ENCODE results near the gene AGPS.

- TF ChIP-seq CTCF (conservative IDR thresholded peaks at IDR 0.05), result no peak
- TF ChIP-seq EZH2 (IDR thresholded peaks at IDR 0.05; ENCODE audit: low read depth), result no peak
These were observed 2.9 kb downstream of the AGPS start for GRCh38 chr2:177395351-177396065.

Measured in PC-9 (cell line).